GM12874 (cell line): Measurements from ENCODE around the gene KRTAP4-3.
"Not testable (repeated sequence)": the region's sequence is repeated elsewhere in the genome, so short reads cannot be mapped to it uniquely, and the experiment has no call there.

Experiments used
- TF ChIP-seq, protein P1 (sequence below): IDR thresholded peaks from 2 replicates; pipeline ENCODE4 v1.5.1; 2011; ENCODE audit warnings: low read depth, mild to moderate bottlenecking, control low read depth, low read length, moderate library complexity; ENCODE audit not compliant: insufficient read depth

Gene KRTAP4-3

DNA sequence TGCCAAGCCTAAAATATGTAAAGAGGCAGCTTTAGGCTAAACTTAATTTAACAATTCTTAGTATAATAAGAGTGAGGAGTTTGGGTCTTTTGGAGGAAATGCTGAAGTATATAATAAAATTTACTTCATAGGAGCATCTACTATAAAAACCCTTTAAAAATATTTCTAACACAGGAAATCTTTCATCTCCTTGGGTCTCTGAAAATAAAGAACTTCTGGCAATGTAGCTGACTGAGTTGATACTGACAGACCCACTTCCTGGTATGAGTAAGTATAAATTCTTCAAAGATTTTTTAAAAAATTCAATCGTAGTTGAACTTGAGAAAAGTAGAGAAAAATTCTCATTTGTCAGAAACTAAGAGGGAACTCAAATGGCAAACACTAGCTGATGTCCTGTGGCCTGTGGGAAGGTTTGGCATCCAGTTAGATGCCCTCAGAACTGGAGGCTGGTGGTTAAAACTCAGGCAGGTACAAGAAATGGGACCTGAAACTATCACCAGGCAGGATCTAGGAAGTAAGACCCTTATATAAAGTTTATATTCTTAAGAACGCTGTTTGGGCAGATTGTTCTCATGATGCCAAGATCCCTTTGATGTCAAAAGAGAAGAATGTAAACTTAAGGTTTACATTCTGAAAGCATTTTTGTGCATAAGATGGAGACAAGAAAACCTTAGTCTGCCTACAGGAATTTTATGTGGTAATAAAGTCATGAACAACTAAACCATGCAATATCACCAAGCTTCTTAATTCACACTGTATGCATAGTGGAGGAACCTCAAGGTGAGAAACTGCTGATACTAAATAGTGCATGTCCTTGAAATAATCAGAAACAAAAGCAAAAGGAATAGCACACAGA, 33.9 kb downstream of the KRTAP4-3 start:
- TF ChIP-seq, protein P1, sequence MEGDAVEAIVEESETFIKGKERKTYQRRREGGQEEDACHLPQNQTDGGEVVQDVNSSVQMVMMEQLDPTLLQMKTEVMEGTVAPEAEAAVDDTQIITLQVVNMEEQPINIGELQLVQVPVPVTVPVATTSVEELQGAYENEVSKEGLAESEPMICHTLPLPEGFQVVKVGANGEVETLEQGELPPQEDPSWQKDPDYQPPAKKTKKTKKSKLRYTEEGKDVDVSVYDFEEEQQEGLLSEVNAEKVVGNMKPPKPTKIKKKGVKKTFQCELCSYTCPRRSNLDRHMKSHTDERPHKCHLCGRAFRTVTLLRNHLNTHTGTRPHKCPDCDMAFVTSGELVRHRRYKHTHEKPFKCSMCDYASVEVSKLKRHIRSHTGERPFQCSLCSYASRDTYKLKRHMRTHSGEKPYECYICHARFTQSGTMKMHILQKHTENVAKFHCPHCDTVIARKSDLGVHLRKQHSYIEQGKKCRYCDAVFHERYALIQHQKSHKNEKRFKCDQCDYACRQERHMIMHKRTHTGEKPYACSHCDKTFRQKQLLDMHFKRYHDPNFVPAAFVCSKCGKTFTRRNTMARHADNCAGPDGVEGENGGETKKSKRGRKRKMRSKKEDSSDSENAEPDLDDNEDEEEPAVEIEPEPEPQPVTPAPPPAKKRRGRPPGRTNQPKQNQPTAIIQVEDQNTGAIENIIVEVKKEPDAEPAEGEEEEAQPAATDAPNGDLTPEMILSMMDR = no peak

- TF ChIP-seq, protein P1 = no peak
Measured at GRCh38 chr17:41131979-41132378, 36.0 kb downstream of the KRTAP4-3 start.

- TF ChIP-seq, protein P1 = no peak
Measured at GRCh38 chr17:41127371-41127770, 40.6 kb downstream of the KRTAP4-3 start.

DNA sequence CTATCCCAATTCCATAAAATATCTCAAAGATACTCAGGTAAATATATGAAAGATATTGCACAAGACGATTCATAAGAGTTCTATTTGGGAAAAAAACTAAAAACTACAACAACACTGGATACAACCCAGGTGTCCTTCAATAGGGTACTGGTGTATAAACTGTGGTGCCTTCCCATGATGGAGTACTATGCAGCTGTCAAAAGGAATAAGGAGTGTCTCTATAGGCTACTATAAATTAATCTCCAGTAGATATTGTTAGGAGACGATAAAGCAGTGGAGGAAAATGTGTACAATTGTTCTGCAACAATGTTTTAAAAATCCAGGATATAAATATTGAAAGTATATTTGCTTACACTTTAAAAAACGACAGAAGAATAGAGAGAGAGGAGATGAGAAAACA, 41.6 kb downstream of the KRTAP4-3 start:
- TF ChIP-seq, protein P1 = no peak

GRCh38 chr17:41125064-41125463, 43.0 kb downstream of the KRTAP4-3 start:
- TF ChIP-seq, protein P1 = no peak

DNA sequence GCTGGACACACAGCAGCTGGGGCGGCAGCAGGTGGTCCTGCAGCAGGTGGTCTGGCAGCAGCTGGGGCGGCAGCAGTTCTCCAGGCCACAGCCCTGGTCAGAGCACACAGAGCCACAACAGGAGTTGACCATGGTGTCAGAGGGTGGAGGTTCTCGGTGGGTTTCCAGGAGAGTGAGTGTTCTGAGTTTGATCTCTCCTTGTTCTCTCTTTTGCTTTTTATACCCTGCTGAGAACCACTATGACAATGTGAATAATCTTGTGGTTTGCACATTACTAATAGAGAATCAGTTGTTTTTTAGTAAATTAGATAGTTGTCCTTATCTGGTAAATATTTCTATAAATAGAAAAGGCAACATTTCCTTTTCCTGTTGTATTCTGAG, 44.0 kb downstream of the KRTAP4-3 start, which contains the start of gene KRTAP4-12:
TSS of gene KRTAP4-12 (minus strand) at position 192 of the 381 bp plus-strand sequence. CDS start at position 132, 60 bp downstream.
- TF ChIP-seq, protein P1 = not testable (repeated sequence)

GRCh38 chr17:41121742-41122141, 46.3 kb downstream of the KRTAP4-3 start:
- TF ChIP-seq, protein P1 = no peak
